Neuronal stem cell (in vitro differentiated cells): ENCODE results near the gene LMTK2.

ENCODE experiments used
- DNase-seq: peaks from one replicate; pipeline ENCODE4 v3.0.0-alpha.2; 2013; ENCODE audit warnings: low spot score
- H2AFZ ChIP-seq: one replicate; pipeline ENCODE4 v1.6.1; 2013; ENCODE audit warnings: mild to moderate bottlenecking, low read length, inconsistent platforms
- H2AK5ac ChIP-seq: 2 replicates; pipeline ENCODE4 v1.6.1; 2013; ENCODE audit warnings: low read depth, mild to moderate bottlenecking, inconsistent platforms, low read length, moderate library complexity, mixed read lengths
- H2BK120ac ChIP-seq: 2 replicates; pipeline ENCODE4 v1.6.1; 2013; ENCODE audit warnings: low read depth, mild to moderate bottlenecking, inconsistent platforms, low read length, moderate library complexity, mixed read lengths
- H2BK12ac ChIP-seq: one replicate; pipeline ENCODE4 v1.6.1; 2013; ENCODE audit warnings: low read length, inconsistent platforms
- H2BK15ac ChIP-seq: 2 replicates; pipeline ENCODE4 v1.6.1; 2013; ENCODE audit warnings: mild to moderate bottlenecking, low read length, inconsistent platforms, mixed read lengths
- H2BK5ac ChIP-seq: one replicate; pipeline ENCODE4 v1.6.1; 2013; ENCODE audit warnings: inconsistent platforms, mild to moderate bottlenecking, low read length, moderate library complexity
- H3K14ac ChIP-seq: one replicate; pipeline ENCODE4 v1.6.1; 2013; ENCODE audit warnings: low read length, inconsistent platforms
- H3K18ac ChIP-seq: 2 replicates; pipeline ENCODE4 v1.6.1; 2013; ENCODE audit warnings: low read length, inconsistent platforms
- H3K23ac ChIP-seq: 2 replicates; pipeline ENCODE4 v1.6.1; 2013; ENCODE audit warnings: low read depth, mild to moderate bottlenecking, mixed read lengths, low read length, inconsistent platforms; ENCODE audit not compliant: poor library complexity
- H3K27ac ChIP-seq: replicated peaks from 3 replicates; pipeline ENCODE4 v1.5.1; 2013; ENCODE audit warnings: low read length, inconsistent platforms
- H3K27me3 ChIP-seq, 3 experiments: 2 replicates each; pipeline ENCODE4 v1.6.1; 2013; ENCODE audit warnings: low read length in 3 of 3, mild to moderate bottlenecking in 2 of 3, inconsistent platforms in 1 of 3, low read depth in 1 of 3, mixed read lengths in 1 of 3, moderate library complexity in 1 of 3; ENCODE audit not compliant: control insufficient read depth in 3 of 3, insufficient read depth in 3 of 3
- H3K36me3 ChIP-seq, 2 donors: replicated peaks in 1 of 2; 2 replicates each; pipeline ENCODE4 v1.6.1; 2013; ENCODE audit warnings: low read length in 2 of 2; ENCODE audit not compliant: control insufficient read depth in 2 of 2, insufficient read depth in 2 of 2
- H3K4ac ChIP-seq: 2 replicates; pipeline ENCODE4 v1.6.1; 2013; ENCODE audit warnings: inconsistent platforms, mild to moderate bottlenecking, low read length, moderate library complexity
- H3K4me1 ChIP-seq, 2 donors: 1 replicate in 1 of 2; 2 replicates in 1 of 2; pipeline ENCODE4 v1.6.1; 2013; ENCODE audit warnings: low read length in 2 of 2, low read depth in 1 of 2; ENCODE audit not compliant: control insufficient read depth in 2 of 2, insufficient read depth in 1 of 2
- H3K4me2 ChIP-seq: one replicate; pipeline ENCODE4 v1.6.1; 2013; ENCODE audit warnings: mild to moderate bottlenecking, low read length, inconsistent platforms; ENCODE audit not compliant: insufficient read depth, poor library complexity, severe bottlenecking
- H3K4me3 ChIP-seq, 2 donors: 2 replicates each; pipeline ENCODE4 v1.5.1; 2013; ENCODE audit warnings: low read length in 2 of 2, mild to moderate bottlenecking in 2 of 2, inconsistent platforms in 1 of 2, moderate library complexity in 1 of 2
- H3K79me1 ChIP-seq: one replicate; pipeline ENCODE4 v1.6.1; 2013; ENCODE audit warnings: low read depth, mild to moderate bottlenecking, inconsistent platforms, low read length, moderate library complexity
- H3K9ac ChIP-seq: one replicate; pipeline ENCODE4 v1.6.1; 2013; ENCODE audit warnings: mild to moderate bottlenecking, low read depth, low read length, inconsistent platforms; ENCODE audit not compliant: poor library complexity
- H3K9me3 ChIP-seq, 2 donors: replicated peaks in 1 of 2; 2 replicates each; pipeline versions ENCODE3 to v1.6.1; 2013; ENCODE audit warnings: low read length in 2 of 2, mild to moderate bottlenecking in 2 of 2, inconsistent platforms in 1 of 2, low read depth in 1 of 2, mixed read lengths in 1 of 2, moderate library complexity in 1 of 2; ENCODE audit not compliant: control insufficient read depth in 2 of 2, insufficient read depth in 1 of 2
- H4K8ac ChIP-seq: one replicate; pipeline ENCODE4 v1.6.1; 2013; ENCODE audit warnings: low read depth, mild to moderate bottlenecking, inconsistent platforms, low read length, moderate library complexity
- H4K91ac ChIP-seq: one replicate; pipeline ENCODE4 v1.6.1; 2013; ENCODE audit warnings: low read length, low read depth, mild to moderate bottlenecking, inconsistent platforms; ENCODE audit not compliant: poor library complexity
- WGBS, 2 donors: extraction: QIAGEN DNeasy Blood & Tissue Kit; methylation state at CpG; one replicate each; pipeline ENCODE4 v1.1.7; 2013; ENCODE audit warnings: missing lambda C conversion rate in 2 of 2, mixed read lengths in 1 of 2; ENCODE audit not compliant: insufficient read length in 2 of 2, insufficient replicate concordance in 1 of 2; ENCODE audit errors: extremely low coverage in 2 of 2; 5-methylcytosine and 5-hydroxymethylcytosine counted together

LMTK2 gene

GRCh38 chr7:98196706-98197605 is 90.3 kb downstream of the LMTK2 start:
- Histone ChIP-seq H2BK12ac (no peak overlapping the region), H2BK120ac (no peak overlapping the region), H2AFZ (no peak overlapping the region), H3K23ac (no peak overlapping the region), H2BK5ac (no peak overlapping the region), H3K9me3 (peaks cover 0 to 7% of the 10 kb centered on the region in 2 donors), H3K27ac (no peak overlapping the region), H4K8ac (no peak overlapping the region), H4K91ac (no peak overlapping the region), H3K4ac (no peak overlapping the region), H3K36me3 (peaks cover 15 to 55% of the 10 kb centered on the region in 2 donors), H2BK15ac (no peak overlapping the region), H3K4me3 (peak overlapping the region in 1 of 2 donors; percentile 23), H3K79me1 (no peaks in the 10 kb centered on the region), H3K18ac (no peak overlapping the region), H2AK5ac (no peak overlapping the region), H3K27me3 (no peaks in the 10 kb centered on the region), H3K14ac (no peak overlapping the region), H3K4me2 (no peak overlapping the region), H3K9ac (no peak overlapping the region), H3K4me1 (no peaks in the 10 kb centered on the region)
- no CpG with 5 or more reads among the region's 16 CpGs for WGBS, 2 donors
- no peak for DNase-seq

GRCh38 chr7:98199131-98199530 is 92.5 kb downstream of the LMTK2 start:
- Histone ChIP-seq H2BK120ac (no peak overlapping the region), H3K36me3 (peaks cover 2 to 54% of the 10 kb centered on the region in 2 donors), H2BK5ac (no peak overlapping the region), H2AK5ac (no peak overlapping the region), H3K4me3 (no peak overlapping the region), H3K23ac (no peak overlapping the region), H3K9ac (no peak overlapping the region), H3K4me1 (no peaks in the 10 kb centered on the region), H2BK12ac (no peak overlapping the region), H3K14ac (no peak overlapping the region), H3K18ac (no peak overlapping the region), H3K9me3 (peaks cover 0 to 7% of the 10 kb centered on the region in 2 donors), H2BK15ac (no peak overlapping the region), H2AFZ (no peak overlapping the region), H3K27me3 (no peaks in the 10 kb centered on the region), H4K91ac (no peak overlapping the region), H4K8ac (no peak overlapping the region), H3K79me1 (no peaks in the 10 kb centered on the region), H3K4me2 (no peak overlapping the region), H3K27ac (no peak overlapping the region), H3K4ac (no peak overlapping the region)
- DNase-seq: no peak
- no CpG with 5 or more reads among the region's 5 CpGs for WGBS, 2 donors

GRCh38 chr7:98200364-98200763 is 93.7 kb downstream of the LMTK2 start:
- Histone ChIP-seq H2BK5ac (no peak overlapping the region), H3K36me3 (peaks cover 4 to 54% of the 10 kb centered on the region in 2 donors), H3K27me3 (no peaks in the 10 kb centered on the region), H3K4me1 (no peaks in the 10 kb centered on the region), H2BK15ac (no peak overlapping the region), H2BK12ac (no peak overlapping the region), H3K4me2 (no peak overlapping the region), H3K27ac (no peak overlapping the region), H3K79me1 (no peaks in the 10 kb centered on the region), H3K23ac (no peak overlapping the region), H2AFZ (no peak overlapping the region), H4K91ac (no peak overlapping the region), H3K14ac (no peak overlapping the region), H3K9me3 (peaks cover 0 to 7% of the 10 kb centered on the region in 2 donors), H3K18ac (no peak overlapping the region), H3K4ac (no peak overlapping the region), H4K8ac (no peak overlapping the region), H2BK120ac (no peak overlapping the region), H3K9ac (no peak overlapping the region), H2AK5ac (no peak overlapping the region), H3K4me3 (no peak overlapping the region)
- WGBS, 2 donors: no CpG with 5 or more reads among the region's 6 CpGs
- DNase-seq: no peak

- Histone ChIP-seq H3K9me3 (peaks cover 0 to 7% of the 10 kb centered on the region in 2 donors), H2BK120ac (no peak overlapping the region), H2BK12ac (no peak overlapping the region), H3K27ac (no peak overlapping the region), H2AK5ac (no peak overlapping the region), H3K36me3 (peaks cover 16 to 62% of the 10 kb centered on the region in 2 donors), H3K23ac (no peak overlapping the region), H3K79me1 (no peaks in the 10 kb centered on the region), H3K4me2 (no peak overlapping the region), H3K14ac (no peak overlapping the region), H3K27me3 (no peaks in the 10 kb centered on the region), H3K9ac (no peak overlapping the region), H4K91ac (no peak overlapping the region), H3K4me3 (no peak overlapping the region), H4K8ac (no peak overlapping the region), H2BK15ac (no peak overlapping the region), H3K4ac (no peak overlapping the region), H2BK5ac (no peak overlapping the region), H2AFZ (no peak overlapping the region), H3K4me1 (no peaks in the 10 kb centered on the region), H3K18ac (no peak overlapping the region)
- no peak for DNase-seq
- no CpG with 5 or more reads among the region's 15 CpGs for WGBS, 2 donors
These were observed 95.9 kb downstream of the LMTK2 start for GRCh38 chr7:98202367-98203195.
